ENCODE measurements around the gene NME7. TPM values are rescaled to one million over a fixed set of nuclear protein-coding genes. Genes with fewer than 3 reads are reported as not detected.
"Not testable (repeated sequence)": the region's sequence is repeated elsewhere in the genome, so short reads cannot be mapped to it uniquely, and the experiment has no call there.

Gene NME7
- total and polyA plus RNA-seq, 4 donors, result 7.8 to 26.5 (median 9.4) TPM

- TF ChIP-seq TAF1 (conservative IDR thresholded peaks at IDR 0.05) (no peak), EGR1 (IDR thresholded peaks at IDR 0.05; ENCODE audit: low read depth in 2 of 2) (no peak), YY1 (IDR thresholded peaks at IDR 0.05) (no peak), RXRA (IDR thresholded peaks at IDR 0.05) (no peak), JUND (IDR thresholded peaks at IDR 0.05) (no peak), GABPA (IDR thresholded peaks at IDR 0.05 in 1 of 2, conservative IDR thresholded peaks at IDR 0.05 in 1 of 2) (no peak), FOXA2 (IDR thresholded peaks at IDR 0.05) (no peak), NR2F2 (IDR thresholded peaks at IDR 0.05) (no peak), FOXA1 (IDR thresholded peaks at IDR 0.05) (no peak), RAD21 (IDR thresholded peaks at IDR 0.05) (no peak)
- TF ChIP-seq, protein P1, sequence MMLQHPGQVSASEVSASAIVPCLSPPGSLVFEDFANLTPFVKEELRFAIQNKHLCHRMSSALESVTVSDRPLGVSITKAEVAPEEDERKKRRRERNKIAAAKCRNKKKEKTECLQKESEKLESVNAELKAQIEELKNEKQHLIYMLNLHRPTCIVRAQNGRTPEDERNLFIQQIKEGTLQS (IDR thresholded peaks at IDR 0.05), result no peak
- TF ChIP-seq, protein P2, sequence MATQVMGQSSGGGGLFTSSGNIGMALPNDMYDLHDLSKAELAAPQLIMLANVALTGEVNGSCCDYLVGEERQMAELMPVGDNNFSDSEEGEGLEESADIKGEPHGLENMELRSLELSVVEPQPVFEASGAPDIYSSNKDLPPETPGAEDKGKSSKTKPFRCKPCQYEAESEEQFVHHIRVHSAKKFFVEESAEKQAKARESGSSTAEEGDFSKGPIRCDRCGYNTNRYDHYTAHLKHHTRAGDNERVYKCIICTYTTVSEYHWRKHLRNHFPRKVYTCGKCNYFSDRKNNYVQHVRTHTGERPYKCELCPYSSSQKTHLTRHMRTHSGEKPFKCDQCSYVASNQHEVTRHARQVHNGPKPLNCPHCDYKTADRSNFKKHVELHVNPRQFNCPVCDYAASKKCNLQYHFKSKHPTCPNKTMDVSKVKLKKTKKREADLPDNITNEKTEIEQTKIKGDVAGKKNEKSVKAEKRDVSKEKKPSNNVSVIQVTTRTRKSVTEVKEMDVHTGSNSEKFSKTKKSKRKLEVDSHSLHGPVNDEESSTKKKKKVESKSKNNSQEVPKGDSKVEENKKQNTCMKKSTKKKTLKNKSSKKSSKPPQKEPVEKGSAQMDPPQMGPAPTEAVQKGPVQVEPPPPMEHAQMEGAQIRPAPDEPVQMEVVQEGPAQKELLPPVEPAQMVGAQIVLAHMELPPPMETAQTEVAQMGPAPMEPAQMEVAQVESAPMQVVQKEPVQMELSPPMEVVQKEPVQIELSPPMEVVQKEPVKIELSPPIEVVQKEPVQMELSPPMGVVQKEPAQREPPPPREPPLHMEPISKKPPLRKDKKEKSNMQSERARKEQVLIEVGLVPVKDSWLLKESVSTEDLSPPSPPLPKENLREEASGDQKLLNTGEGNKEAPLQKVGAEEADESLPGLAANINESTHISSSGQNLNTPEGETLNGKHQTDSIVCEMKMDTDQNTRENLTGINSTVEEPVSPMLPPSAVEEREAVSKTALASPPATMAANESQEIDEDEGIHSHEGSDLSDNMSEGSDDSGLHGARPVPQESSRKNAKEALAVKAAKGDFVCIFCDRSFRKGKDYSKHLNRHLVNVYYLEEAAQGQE (IDR thresholded peaks at IDR 0.05), result no peak
- TF ChIP-seq, protein P3, sequence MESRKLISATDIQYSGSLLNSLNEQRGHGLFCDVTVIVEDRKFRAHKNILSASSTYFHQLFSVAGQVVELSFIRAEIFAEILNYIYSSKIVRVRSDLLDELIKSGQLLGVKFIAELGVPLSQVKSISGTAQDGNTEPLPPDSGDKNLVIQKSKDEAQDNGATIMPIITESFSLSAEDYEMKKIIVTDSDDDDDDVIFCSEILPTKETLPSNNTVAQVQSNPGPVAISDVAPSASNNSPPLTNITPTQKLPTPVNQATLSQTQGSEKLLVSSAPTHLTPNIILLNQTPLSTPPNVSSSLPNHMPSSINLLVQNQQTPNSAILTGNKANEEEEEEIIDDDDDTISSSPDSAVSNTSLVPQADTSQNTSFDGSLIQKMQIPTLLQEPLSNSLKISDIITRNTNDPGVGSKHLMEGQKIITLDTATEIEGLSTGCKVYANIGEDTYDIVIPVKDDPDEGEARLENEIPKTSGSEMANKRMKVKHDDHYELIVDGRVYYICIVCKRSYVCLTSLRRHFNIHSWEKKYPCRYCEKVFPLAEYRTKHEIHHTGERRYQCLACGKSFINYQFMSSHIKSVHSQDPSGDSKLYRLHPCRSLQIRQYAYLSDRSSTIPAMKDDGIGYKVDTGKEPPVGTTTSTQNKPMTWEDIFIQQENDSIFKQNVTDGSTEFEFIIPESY (IDR thresholded peaks at IDR 0.05), result no peak
- Histone ChIP-seq H3K9ac (ENCODE audit: low read depth in 1 of 2, low read length in 2 of 2) (no peak overlapping the region), H3K27ac (ENCODE audit: low read depth in 1 of 2, low read length in 2 of 2) (no peak overlapping the region), H3K4me1 (ENCODE audit: control insufficient read depth in 4 of 4, insufficient read depth in 4 of 4, low read length in 3 of 4) (no peaks in the 10 kb centered on the region), H3K27me3 (ENCODE audit: control insufficient read depth in 4 of 4, insufficient read depth in 4 of 4, low read length in 3 of 4) (no peaks in the 10 kb centered on the region), H3K36me3 (ENCODE audit: control insufficient read depth in 4 of 4, insufficient read depth in 3 of 4, low read depth in 1 of 4, low read length in 3 of 4) (no peaks in the 10 kb centered on the region), H3K9me3 (ENCODE audit: control insufficient read depth in 4 of 4, low read length in 3 of 4) (peaks cover 0 to 3% (median under 1%) of the 10 kb centered on the region in 4 donors), H3K4me3 (ENCODE audit: low read depth in 1 of 3, low read length in 3 of 3) (no peak overlapping the region)
- WGBS, result 96% methylated on average over 2 of the region's 2 CpGs
- DNase-seq (ENCODE audit: low spot score), result no peak
These were observed 47.4 kb upstream of the NME7 start for GRCh38 chr1:169414952-169415351.

GRCh38 chr1:169408340-169408739 is 40.7 kb upstream of the NME7 start:
- H3K27ac ChIP-seq (ENCODE audit: low read depth in 1 of 2, low read length in 2 of 2); H3K9ac ChIP-seq (ENCODE audit: low read depth in 1 of 2, low read length in 2 of 2); H3K4me1 ChIP-seq (ENCODE audit: control insufficient read depth in 4 of 4, insufficient read depth in 4 of 4, low read length in 3 of 4); H3K4me3 ChIP-seq (ENCODE audit: low read depth in 1 of 3, low read length in 3 of 3); H3K36me3 ChIP-seq (ENCODE audit: control insufficient read depth in 4 of 4, insufficient read depth in 3 of 4, low read depth in 1 of 4, low read length in 3 of 4); H3K27me3 ChIP-seq (ENCODE audit: control insufficient read depth in 4 of 4, insufficient read depth in 4 of 4, low read length in 3 of 4); DNase-seq (ENCODE audit: low spot score): not testable (repeated sequence)
- WGBS, result 92% methylated on average over 5 of the region's 5 CpGs
- H3K9me3 ChIP-seq (ENCODE audit: control insufficient read depth in 4 of 4, low read length in 3 of 4), result peaks cover 0 to 14% (median 8%) of the 10 kb centered on the region in 4 donors

DNA sequence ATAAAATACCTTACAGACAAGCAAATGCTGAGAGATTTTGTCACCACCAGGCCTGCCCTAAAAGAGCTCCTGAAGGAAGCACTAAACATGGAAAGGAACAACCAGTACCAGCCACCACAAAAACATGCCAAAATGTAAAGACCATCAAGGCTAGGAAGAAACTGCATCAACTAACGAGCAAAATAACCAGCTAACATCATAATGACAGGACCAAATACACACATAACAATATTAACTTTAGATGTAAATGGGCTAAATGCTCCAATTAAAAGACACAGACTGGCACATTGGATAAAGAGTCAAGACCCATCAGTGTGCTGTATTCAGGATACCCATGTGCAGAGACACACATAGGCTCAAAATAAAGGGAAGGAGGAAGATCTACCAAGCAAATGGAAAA is 35.0 kb upstream of the NME7 start:
- H3K9me3 ChIP-seq (ENCODE audit: control insufficient read depth in 4 of 4, low read length in 3 of 4), result not testable (repeated sequence)
- 100% methylated on average over 1 of the region's 1 CpG for WGBS

More for the DNA sequence above, 35.0 kb upstream of the NME7 start:
- H3K36me3 ChIP-seq (ENCODE audit: control insufficient read depth in 4 of 4, insufficient read depth in 3 of 4, low read depth in 1 of 4, low read length in 3 of 4); H3K27ac ChIP-seq (ENCODE audit: low read depth in 1 of 2, low read length in 2 of 2); H3K4me1 ChIP-seq (ENCODE audit: control insufficient read depth in 4 of 4, insufficient read depth in 4 of 4, low read length in 3 of 4); DNase-seq (ENCODE audit: low spot score); H3K27me3 ChIP-seq (ENCODE audit: control insufficient read depth in 4 of 4, insufficient read depth in 4 of 4, low read length in 3 of 4); H3K9ac ChIP-seq (ENCODE audit: low read depth in 1 of 2, low read length in 2 of 2); H3K4me3 ChIP-seq (ENCODE audit: low read depth in 1 of 3, low read length in 3 of 3): not testable (repeated sequence)

Measured in liver (tissue), 9 donors.